GM10248 (cell line): ENCODE results near the gene STAG1.

Experiments
- CTCF ChIA-PET: fragments of 300-600 bp; sonication (Branson Sonifier 250); formaldehyde crosslinking; extraction: SDS; loops from one replicate; lab custom pipeline; 2021; ENCODE audit warnings: antibody characterized with exemption; lab: Yijun Ruan, JAX
- POLR2A ChIA-PET: fragments of 350-650 bp; sonication (Branson Sonifier 250); formaldehyde crosslinking; extraction: SDS; loops from one replicate; lab custom pipeline; 2020; ENCODE audit warnings: antibody characterized with exemption; lab: Yijun Ruan, JAX
- DNase-seq: peaks from one replicate; pipeline ENCODE4 v3.0.0; 2012; ENCODE audit errors: extremely low spot score
- CTCF ChIP-seq: IDR thresholded peaks from 2 replicates; pipeline ENCODE4 v1.5.1; 2012; ENCODE audit warnings: mild to moderate bottlenecking, low read depth; ENCODE audit errors: extremely low read depth, missing control alignments, control extremely low read depth

The STAG1 gene

GRCh38 chr3:136414476-136414875, 337.7 kb downstream of the STAG1 start:
- ChIA-PET CTCF (interaction anchor here (1.7 kb wide), 1 partner anchor 23 kb away, joined by 7 read pairs; no protein-coding TSS in a partner anchor), POLR2A (no interaction called here)
- no peak for DNase-seq
- no peak for TF ChIP-seq CTCF

- ChIA-PET POLR2A (no interaction called here), CTCF (no interaction called here)
- TF ChIP-seq CTCF = no peak
- DNase-seq = no peak
Observed at GRCh38 chr3:136412307-136412706, 339.9 kb downstream of the STAG1 start.

GRCh38 chr3:136409549-136409948, 342.6 kb downstream of the STAG1 start:
- DNase-seq = no peak
- CTCF ChIA-PET = interaction anchor here (1.1 to 2.8 kb wide), 5 partner anchors 10 to 604 kb away, joined by 3 to 14 read pairs (median 4); no protein-coding TSS in a partner anchor
- POLR2A ChIA-PET = no interaction called here
- TF ChIP-seq CTCF = no peak

- TF ChIP-seq CTCF = no peak
- ChIA-PET CTCF (interaction anchor here (0.9 to 2.1 kb wide), 3 partner anchors 12 to 349 kb away, joined by 4 to 12 read pairs (median 6); partner anchors contain the start of gene STAG1), POLR2A (no interaction called here)
- DNase-seq = no peak
Observed at GRCh38 chr3:136404056-136404455, 348.1 kb downstream of the STAG1 start.

- no peak for TF ChIP-seq CTCF
- ChIA-PET CTCF (interaction anchor here (0.9 to 2.3 kb wide), 2 partner anchors 9 to 355 kb away, joined by 3 to 10 read pairs; partner anchors contain the start of gene STAG1), POLR2A (no interaction called here)
- no peak for DNase-seq
Observed at GRCh38 chr3:136396916-136397315, 355.3 kb downstream of the STAG1 start.

GRCh38 chr3:136390574-136390973, 361.6 kb downstream of the STAG1 start:
- TF ChIP-seq CTCF = no peak
- DNase-seq = no peak
- POLR2A ChIA-PET = interaction anchor here (0.5 kb wide), 1 partner anchor 120 kb away, joined by 4 read pairs; no protein-coding TSS in a partner anchor
- CTCF ChIA-PET = interaction anchor here (1.0 to 5.6 kb wide), 19 partner anchors 10 to 626 kb away, joined by 3 to 47 read pairs (median 7); partner anchors contain the start of gene STAG1
